Upper lobe of left lung (tissue), 6 donors: ENCODE measurements around the gene KDM4E. TPM values are rescaled to one million over a fixed set of nuclear protein-coding genes. Genes with fewer than 3 reads are reported as not detected.
A peak's percentile ranks its signal among the peaks of the same experiment; 100 is the strongest.

Experiments used
- ATAC-seq, 2 donors: fragments of 200-7000 bp; cut with Tn5 transposase; one replicate each; pipeline ENCODE4 v1.9.1; 2022; ENCODE audit warnings: mild to moderate bottlenecking in 2 of 2, moderate library complexity in 2 of 2; ENCODE audit not compliant: low FRiP score in 2 of 2
- DNase-seq, 2 donors: peaks; one replicate each; pipeline ENCODE4 v3.0.0-alpha.2; 2019 to 2020
- H3K27ac ChIP-seq, 4 donors: fragments of 200-600 bp; sonication (generic); one replicate each; pipeline ENCODE4 v1.5.1; 2016 to 2019
- H3K27me3 ChIP-seq, 4 donors: fragments of 200-600 bp; sonication (generic); one replicate each; pipeline ENCODE4 v1.5.1; 2017 to 2019
- H3K36me3 ChIP-seq, 4 donors: fragments of 200-600 bp; sonication (generic); one replicate each; pipeline ENCODE4 v1.5.1; 2016 to 2019
- H3K4me1 ChIP-seq, 4 donors: fragments of 200-600 bp; sonication (generic); one replicate each; pipeline ENCODE4 v1.5.1; 2018 to 2019
- H3K4me3 ChIP-seq, 4 donors: fragments of 200-600 bp; sonication (generic); one replicate each; pipeline ENCODE4 v1.5.1; 2017 to 2019; ENCODE audit warnings: mild to moderate bottlenecking in 2 of 4, moderate library complexity in 1 of 4
- H3K9me3 ChIP-seq, 4 donors: fragments of 200-600 bp; sonication (generic); one replicate each; pipeline ENCODE4 v1.5.1; 2018 to 2019
- EP300 ChIP-seq, 4 donors: sonication (generic); formaldehyde crosslinking; IDR thresholded peaks; one replicate each; pipeline ENCODE4 v1.5.1; 2017; ENCODE audit warnings: antibody characterized with exemption in 4 of 4, control low read depth in 2 of 4
- POLR2A ChIP-seq, 4 donors: fragments of 450-650 bp; IDR thresholded peaks; one replicate each; pipeline ENCODE4 v1.5.1; 2016 to 2017; ENCODE audit warnings: antibody characterized with exemption in 4 of 4, mild to moderate bottlenecking in 2 of 4
- POLR2AphosphoS5 ChIP-seq, 2 donors: sonication (generic); formaldehyde crosslinking; IDR thresholded peaks; one replicate each; pipeline ENCODE4 v1.5.1; 2017; ENCODE audit warnings: antibody characterized with exemption in 2 of 2
- WGBS, 2 donors: methylation state at CpG; one replicate each; pipeline ENCODE4 v1.1.5; 2017 to 2018; 5-methylcytosine and 5-hydroxymethylcytosine counted together
- total RNA-seq, 6 donors: library from RNA; depleted of rRNA in 4 of 6; stranded (reverse); fragments of >200 nt in 4 of 6; gene quantifications; one replicate each; pipeline versions ENCODE4 v1.1.0 to v1.2.1, GENCODE V29; 2016 to 2021
- TF ChIP-seq, protein P1 (sequence below), 6 experiments: fragments of 450-650 bp in 4 of 6; fragments of 200-600 bp in 2 of 6; sonication (generic) in 2 of 6; IDR thresholded peaks; one replicate each; pipeline ENCODE4 v1.5.1; 2016 to 2019; ENCODE audit warnings: antibody characterized with exemption in 6 of 6
- donor health status: DM: no; HTN: no; CAD: no; lungs with moderate emphysema.
- donor health status: DM: no; HTN: yes; CAD: no; lungs with severe emphysema.

KDM4E gene
- total RNA-seq, 6 donors from 2014 or later = not detected

- Histone ChIP-seq H3K4me1 (no peaks in the 10 kb centered on the region), H3K27me3 (no peaks in the 10 kb centered on the region), H3K4me3 (no peak overlapping the region), H3K9me3 (no peaks in the 10 kb centered on the region), H3K27ac (no peak overlapping the region), H3K36me3 (no peaks in the 10 kb centered on the region)
- no peak for TF ChIP-seq POLR2A (IDR thresholded peaks at IDR 0.05)
- TF ChIP-seq POLR2AphosphoS5 (IDR thresholded peaks at IDR 0.05) = no peak
- TF ChIP-seq EP300 (IDR thresholded peaks at IDR 0.05) = no peak
- TF ChIP-seq, protein P1, sequence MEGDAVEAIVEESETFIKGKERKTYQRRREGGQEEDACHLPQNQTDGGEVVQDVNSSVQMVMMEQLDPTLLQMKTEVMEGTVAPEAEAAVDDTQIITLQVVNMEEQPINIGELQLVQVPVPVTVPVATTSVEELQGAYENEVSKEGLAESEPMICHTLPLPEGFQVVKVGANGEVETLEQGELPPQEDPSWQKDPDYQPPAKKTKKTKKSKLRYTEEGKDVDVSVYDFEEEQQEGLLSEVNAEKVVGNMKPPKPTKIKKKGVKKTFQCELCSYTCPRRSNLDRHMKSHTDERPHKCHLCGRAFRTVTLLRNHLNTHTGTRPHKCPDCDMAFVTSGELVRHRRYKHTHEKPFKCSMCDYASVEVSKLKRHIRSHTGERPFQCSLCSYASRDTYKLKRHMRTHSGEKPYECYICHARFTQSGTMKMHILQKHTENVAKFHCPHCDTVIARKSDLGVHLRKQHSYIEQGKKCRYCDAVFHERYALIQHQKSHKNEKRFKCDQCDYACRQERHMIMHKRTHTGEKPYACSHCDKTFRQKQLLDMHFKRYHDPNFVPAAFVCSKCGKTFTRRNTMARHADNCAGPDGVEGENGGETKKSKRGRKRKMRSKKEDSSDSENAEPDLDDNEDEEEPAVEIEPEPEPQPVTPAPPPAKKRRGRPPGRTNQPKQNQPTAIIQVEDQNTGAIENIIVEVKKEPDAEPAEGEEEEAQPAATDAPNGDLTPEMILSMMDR (IDR thresholded peaks at IDR 0.05) = no peak
- DNase-seq = peak in 1 of 2 donors; percentile 65
- 88 to 92% methylated on average over 22 of the region's 22 CpGs for WGBS, 2 donors
- peak in 1 of 2 donors; percentile 9 for ATAC-seq
These were observed 25.6 kb downstream of the KDM4E start for GRCh38 chr11:95050595-95051202.

- TF ChIP-seq, protein P1 (IDR thresholded peaks at IDR 0.05) = no peak
- no peak for TF ChIP-seq POLR2AphosphoS5 (IDR thresholded peaks at IDR 0.05)
- no peak for TF ChIP-seq POLR2A (IDR thresholded peaks at IDR 0.05)
- no peak for TF ChIP-seq EP300 (IDR thresholded peaks at IDR 0.05)
- Histone ChIP-seq H3K9me3 (no peaks in the 10 kb centered on the region), H3K27me3 (no peaks in the 10 kb centered on the region), H3K36me3 (no peaks in the 10 kb centered on the region), H3K4me1 (no peaks in the 10 kb centered on the region), H3K4me3 (no peak overlapping the region), H3K27ac (no peak overlapping the region)
- ATAC-seq (no peak), DNase-seq (no peak)
- 87% methylated on average over 2 of the region's 2 CpGs for WGBS, 2 donors
These were observed 29.3 kb downstream of the KDM4E start for GRCh38 chr11:95054356-95054755.

DNA sequence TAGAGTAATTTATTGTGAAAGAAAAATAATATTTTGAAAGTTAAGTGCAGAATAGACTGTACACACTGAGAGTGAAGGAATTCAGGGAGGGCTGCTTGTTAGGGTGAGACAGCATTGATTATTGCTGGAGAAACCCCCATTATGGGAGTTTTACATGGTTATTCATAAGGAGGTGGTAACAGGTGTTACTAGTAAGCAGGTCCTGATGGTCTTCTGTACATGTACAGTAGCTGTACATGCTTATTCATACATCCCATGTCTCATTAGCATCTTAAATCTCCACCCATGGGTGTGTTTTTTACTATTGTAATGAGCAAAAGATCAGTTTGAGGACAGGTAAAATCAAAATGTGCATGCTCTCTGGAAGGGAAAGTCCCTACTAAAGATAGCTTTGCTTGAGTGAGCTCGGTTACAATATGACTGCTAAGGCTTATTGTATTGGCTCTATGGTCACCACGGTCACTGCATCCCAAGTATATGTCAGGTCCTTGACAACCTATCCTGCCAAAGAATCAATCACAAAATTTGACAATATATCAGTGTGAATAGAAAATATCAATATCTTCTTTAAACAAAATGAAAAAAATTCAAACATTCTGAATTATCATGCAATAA is 30.3 kb downstream of the KDM4E start:
- H3K4me1 ChIP-seq = no peaks in the 10 kb centered on the region
- H3K27me3 ChIP-seq = no peaks in the 10 kb centered on the region
- 42 to 45% methylated on average over 2 of the region's 2 CpGs for WGBS, 2 donors
- H3K36me3 ChIP-seq = no peaks in the 10 kb centered on the region
- H3K27ac ChIP-seq = no peak overlapping the region
- TF ChIP-seq POLR2A (IDR thresholded peaks at IDR 0.05) (no peak), EP300 (IDR thresholded peaks at IDR 0.05) (no peak), POLR2AphosphoS5 (IDR thresholded peaks at IDR 0.05) (no peak)
- TF ChIP-seq, protein P1 (IDR thresholded peaks at IDR 0.05) = no peak
- DNase-seq = no peak
- H3K9me3 ChIP-seq = no peaks in the 10 kb centered on the region
- no peak for ATAC-seq
- H3K4me3 ChIP-seq = no peak overlapping the region

DNA sequence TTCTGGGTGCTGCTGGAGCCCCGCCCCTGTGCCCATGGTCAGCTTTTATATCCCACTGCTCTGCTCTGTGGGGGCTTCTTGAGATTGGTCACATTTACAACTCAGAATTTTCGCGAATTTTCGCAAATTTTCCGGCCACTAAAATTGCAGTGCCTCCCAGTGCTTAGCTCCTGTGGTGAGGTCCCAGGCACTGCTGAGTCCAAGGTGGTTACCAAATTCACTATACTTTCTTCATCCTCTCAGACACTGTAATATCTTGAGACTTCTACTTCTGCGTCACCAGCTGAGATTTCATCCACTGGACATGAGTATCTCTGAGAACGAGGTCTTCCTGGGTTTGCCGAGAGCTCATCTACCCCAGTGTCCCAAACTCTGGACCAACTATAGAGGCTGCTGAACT is 32.9 kb downstream of the KDM4E start:
- no peak for ATAC-seq
- Histone ChIP-seq H3K27me3 (no peaks in the 10 kb centered on the region), H3K9me3 (no peaks in the 10 kb centered on the region), H3K4me3 (no peak overlapping the region), H3K4me1 (no peaks in the 10 kb centered on the region), H3K27ac (no peak overlapping the region), H3K36me3 (no peaks in the 10 kb centered on the region)
- no peak for DNase-seq
- TF ChIP-seq POLR2AphosphoS5 (IDR thresholded peaks at IDR 0.05) (no peak), POLR2A (IDR thresholded peaks at IDR 0.05) (no peak), EP300 (IDR thresholded peaks at IDR 0.05) (no peak)
- TF ChIP-seq, protein P1 (IDR thresholded peaks at IDR 0.05) = no peak
- 94 to 95% methylated on average over 8 of the region's 8 CpGs for WGBS, 2 donors

- no peak for ATAC-seq
- H3K36me3 ChIP-seq = no peaks in the 10 kb centered on the region
- H3K4me1 ChIP-seq = no peaks in the 10 kb centered on the region
- H3K27me3 ChIP-seq = no peaks in the 10 kb centered on the region
- no peaks in the 10 kb centered on the region for H3K9me3 ChIP-seq
- H3K4me3 ChIP-seq = no peak overlapping the region
- no peak overlapping the region for H3K27ac ChIP-seq
- TF ChIP-seq POLR2A (IDR thresholded peaks at IDR 0.05) = no peak
- TF ChIP-seq POLR2AphosphoS5 (IDR thresholded peaks at IDR 0.05) = no peak
- TF ChIP-seq, protein P1 (IDR thresholded peaks at IDR 0.05) = no peak
- no peak for TF ChIP-seq EP300 (IDR thresholded peaks at IDR 0.05)
- 74 to 80% methylated on average over 1 of the region's 1 CpG for WGBS, 2 donors
- no peak for DNase-seq
These were observed 33.6 kb downstream of the KDM4E start for GRCh38 chr11:95058621-95059020.
